Duodenal mucosa (tissue), 2 donors: ENCODE data around the gene LDB2.

Experiments used
- H3K27ac ChIP-seq: one replicate; pipeline ENCODE4 v1.7.0; 2013; ENCODE audit warnings: low read depth, low read length
- H3K27me3 ChIP-seq, 2 donors: one replicate each; pipeline ENCODE4 v1.7.0; 2013; ENCODE audit warnings: low read length in 2 of 2, control low read depth in 1 of 2; ENCODE audit not compliant: insufficient read depth in 2 of 2, control insufficient read depth in 1 of 2
- H3K36me3 ChIP-seq, 2 donors: one replicate each; pipeline ENCODE4 v1.7.0; 2013; ENCODE audit warnings: low read length in 2 of 2, control low read depth in 1 of 2; ENCODE audit not compliant: insufficient read depth in 2 of 2, control insufficient read depth in 1 of 2
- H3K4me1 ChIP-seq, 2 donors: one replicate each; pipeline ENCODE4 v1.7.0; 2013; ENCODE audit warnings: low read length in 2 of 2, control low read depth in 1 of 2; ENCODE audit not compliant: insufficient read depth in 2 of 2, control insufficient read depth in 1 of 2
- H3K4me3 ChIP-seq, 2 donors: one replicate each; pipeline ENCODE4 v1.7.0; 2013; ENCODE audit warnings: low read length in 2 of 2, low read depth in 1 of 2
- H3K9ac ChIP-seq, 2 donors: one replicate each; pipeline ENCODE4 v1.7.0; 2013; ENCODE audit warnings: low read length in 2 of 2, low read depth in 1 of 2
- H3K9me3 ChIP-seq, 2 donors: one replicate each; pipeline ENCODE4 v1.7.0; 2013; ENCODE audit warnings: low read length in 2 of 2, control low read depth in 1 of 2; ENCODE audit not compliant: control insufficient read depth in 1 of 2

LDB2 gene

DNA sequence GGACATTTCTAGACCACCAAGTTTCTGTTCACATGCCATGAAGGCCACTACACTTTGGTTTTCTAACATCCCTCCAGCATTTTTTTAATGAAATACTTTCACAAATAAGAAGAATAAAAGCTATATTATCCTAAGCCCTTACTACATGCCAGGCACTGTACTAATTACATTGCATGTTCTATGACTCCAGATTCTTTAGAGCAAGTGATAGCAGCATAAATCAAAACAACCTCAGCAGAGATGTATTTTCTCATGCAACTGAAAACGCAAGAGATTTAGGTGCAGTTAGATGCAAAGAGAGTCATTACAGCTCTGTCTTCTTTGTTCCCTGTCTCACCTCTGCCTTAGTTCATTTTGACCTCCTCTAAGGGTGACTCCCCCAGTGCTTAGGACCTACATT is 230.0 kb downstream of the LDB2 start:
- Histone ChIP-seq H3K27ac (no peak overlapping the region), H3K9ac (no peak overlapping the region), H3K4me3 (no peak overlapping the region), H3K9me3 (peaks cover 3 to 4% of the 10 kb centered on the region in 2 donors), H3K36me3 (no peaks in the 10 kb centered on the region), H3K4me1 (no peaks in the 10 kb centered on the region), H3K27me3 (no peaks in the 10 kb centered on the region)

- Histone ChIP-seq H3K36me3 (no peaks in the 10 kb centered on the region), H3K27ac (no peak overlapping the region), H3K4me3 (no peak overlapping the region), H3K27me3 (no peaks in the 10 kb centered on the region), H3K4me1 (no peaks in the 10 kb centered on the region), H3K9me3 (peaks cover 4 to 5% of the 10 kb centered on the region in 2 donors), H3K9ac (no peak overlapping the region)
Observed at GRCh38 chr4:16667464-16667863, 231.0 kb downstream of the LDB2 start.

DNA sequence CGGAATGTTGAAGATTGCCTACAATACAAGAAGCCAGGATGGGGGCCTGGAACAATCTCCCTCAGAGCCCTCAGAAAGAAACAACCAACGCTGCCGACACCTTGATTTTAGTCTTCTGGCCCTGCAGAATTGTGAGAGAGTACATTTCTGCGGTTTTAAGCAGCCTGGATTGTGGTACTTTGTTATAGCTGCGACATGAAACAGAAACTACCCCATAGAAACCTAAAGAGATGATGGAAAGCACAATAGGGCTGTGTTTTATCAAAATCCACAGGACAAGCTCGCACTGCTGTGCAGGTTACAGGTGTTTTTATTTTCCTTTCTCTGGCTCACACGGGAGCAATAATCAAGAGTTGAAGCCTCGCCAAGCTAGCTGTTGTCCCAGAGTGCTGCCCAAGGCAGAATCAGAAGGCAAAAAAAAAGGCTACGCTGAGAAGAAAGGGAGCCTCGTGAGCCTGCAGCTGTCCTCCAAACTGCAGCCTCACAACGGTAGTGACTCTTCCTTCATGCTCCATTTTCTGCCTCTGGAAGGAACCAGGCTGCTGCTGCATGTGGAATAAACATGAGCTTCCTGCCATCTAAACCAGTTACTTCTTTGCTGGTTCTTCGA is 232.4 kb downstream of the LDB2 start:
- Histone ChIP-seq H3K4me3 (no peak overlapping the region), H3K27me3 (no peaks in the 10 kb centered on the region), H3K9me3 (peaks cover 5 to 8% of the 10 kb centered on the region in 2 donors), H3K36me3 (no peaks in the 10 kb centered on the region), H3K4me1 (no peaks in the 10 kb centered on the region), H3K27ac (no peak overlapping the region), H3K9ac (no peak overlapping the region)

DNA sequence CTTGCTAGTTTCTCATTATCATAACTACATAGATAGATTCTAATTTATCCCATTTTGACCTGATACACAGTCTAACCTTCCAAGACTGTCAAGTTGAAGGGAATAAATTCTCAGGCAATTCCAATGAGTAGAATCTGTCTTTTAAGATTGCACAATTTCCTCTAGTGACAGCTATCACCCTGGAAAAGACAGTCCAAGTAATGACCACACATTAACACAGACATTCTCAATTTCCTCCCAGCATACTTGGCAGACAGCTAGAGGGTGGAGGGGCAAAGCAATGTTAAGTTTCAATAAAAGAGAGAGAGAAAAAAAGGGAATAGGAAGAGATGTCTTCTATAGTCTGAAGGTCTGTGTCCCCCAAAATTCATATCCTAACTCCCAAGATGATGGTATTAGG is 234.7 kb downstream of the LDB2 start:
- Histone ChIP-seq H3K4me1 (no peaks in the 10 kb centered on the region), H3K36me3 (no peaks in the 10 kb centered on the region), H3K9me3 (peaks cover 5 to 8% of the 10 kb centered on the region in 2 donors), H3K27me3 (no peaks in the 10 kb centered on the region), H3K9ac (no peak overlapping the region), H3K27ac (no peak overlapping the region), H3K4me3 (no peak overlapping the region)

GRCh38 chr4:16663307-16663706 is 235.1 kb downstream of the LDB2 start:
- H3K9me3 ChIP-seq: peaks cover 5 to 8% of the 10 kb centered on the region in 2 donors
- H3K27ac ChIP-seq: no peak overlapping the region
- H3K36me3 ChIP-seq: no peaks in the 10 kb centered on the region
- H3K4me3 ChIP-seq: no peak overlapping the region
- no peak overlapping the region for H3K9ac ChIP-seq
- H3K4me1 ChIP-seq: no peaks in the 10 kb centered on the region
- H3K27me3 ChIP-seq: no peaks in the 10 kb centered on the region

GRCh38 chr4:16661813-16662212 is 236.6 kb downstream of the LDB2 start:
- no peak overlapping the region for H3K27ac ChIP-seq
- H3K36me3 ChIP-seq: no peaks in the 10 kb centered on the region
- no peak overlapping the region for H3K9ac ChIP-seq
- no peak overlapping the region for H3K4me3 ChIP-seq
- H3K9me3 ChIP-seq: peaks cover 5 to 8% of the 10 kb centered on the region in 2 donors
- H3K4me1 ChIP-seq: no peaks in the 10 kb centered on the region
- no peaks in the 10 kb centered on the region for H3K27me3 ChIP-seq

DNA sequence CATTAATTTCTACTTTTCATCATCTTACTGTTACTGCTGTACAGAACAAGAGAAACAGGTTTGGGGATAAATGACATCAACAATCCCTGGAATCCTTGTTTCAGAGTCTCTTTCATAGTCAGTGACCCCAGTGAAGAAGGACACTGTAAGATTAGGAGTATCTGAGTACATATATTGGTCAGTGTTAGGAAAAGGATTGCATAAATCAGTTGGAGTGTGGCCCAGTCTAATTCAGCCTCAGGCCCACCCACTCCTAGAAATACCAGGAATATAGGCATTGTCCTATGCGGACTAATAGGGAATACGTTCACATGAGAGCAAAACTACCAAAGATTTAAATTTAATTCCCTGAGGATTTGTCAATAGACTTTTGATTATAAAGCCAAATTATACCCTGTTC is 237.8 kb downstream of the LDB2 start:
- Histone ChIP-seq H3K4me1 (no peaks in the 10 kb centered on the region), H3K27ac (no peak overlapping the region), H3K9ac (no peak overlapping the region), H3K4me3 (no peak overlapping the region), H3K36me3 (no peaks in the 10 kb centered on the region), H3K27me3 (no peaks in the 10 kb centered on the region), H3K9me3 (peaks cover 5 to 8% of the 10 kb centered on the region in 2 donors)

GRCh38 chr4:16659694-16660093 is 238.8 kb downstream of the LDB2 start:
- no peak overlapping the region for H3K27ac ChIP-seq

GRCh38 chr4:16659079-16659478 is 239.4 kb downstream of the LDB2 start:
- no peak overlapping the region for H3K9ac ChIP-seq
- no peak overlapping the region for H3K4me3 ChIP-seq
- no peak overlapping the region for H3K27ac ChIP-seq
- peaks cover 2 to 5% of the 10 kb centered on the region in 2 donors for H3K9me3 ChIP-seq
- no peaks in the 10 kb centered on the region for H3K4me1 ChIP-seq
- H3K27me3 ChIP-seq: no peaks in the 10 kb centered on the region
- H3K36me3 ChIP-seq: no peaks in the 10 kb centered on the region

More at GRCh38 chr4:16659694-16660093, 238.8 kb downstream of the LDB2 start:
- Histone ChIP-seq H3K36me3 (no peaks in the 10 kb centered on the region), H3K9me3 (peaks cover 4 to 7% of the 10 kb centered on the region in 2 donors), H3K4me1 (no peaks in the 10 kb centered on the region), H3K27me3 (no peaks in the 10 kb centered on the region), H3K4me3 (no peak overlapping the region), H3K9ac (no peak overlapping the region)

GRCh38 chr4:16658183-16658582 is 240.3 kb downstream of the LDB2 start:
- no peak overlapping the region for H3K27ac ChIP-seq
- H3K4me3 ChIP-seq: no peak overlapping the region
- H3K27me3 ChIP-seq: no peaks in the 10 kb centered on the region
- peaks cover 0 to 5% of the 10 kb centered on the region in 2 donors for H3K9me3 ChIP-seq
- no peaks in the 10 kb centered on the region for H3K4me1 ChIP-seq
- no peaks in the 10 kb centered on the region for H3K36me3 ChIP-seq
- H3K9ac ChIP-seq: no peak overlapping the region

- Histone ChIP-seq H3K4me1 (no peaks in the 10 kb centered on the region), H3K9me3 (no peaks in the 10 kb centered on the region), H3K27ac (no peak overlapping the region), H3K36me3 (no peaks in the 10 kb centered on the region), H3K9ac (no peak overlapping the region), H3K27me3 (no peaks in the 10 kb centered on the region), H3K4me3 (no peak overlapping the region)
Observed at GRCh38 chr4:16655111-16655510, 243.3 kb downstream of the LDB2 start.
